AG09309 (cell line): ENCODE results near the gene ZYX.
"Not testable (repeated sequence)": the region's sequence is repeated elsewhere in the genome, so short reads cannot be mapped to it uniquely, and the experiment has no call there.

Experiments
- DNase-seq: peaks from one replicate; pipeline ENCODE4 v3.0.0-alpha.2; 2010; ENCODE audit warnings: low read depth
- H3K4me3 ChIP-seq: 2 replicates; pipeline ENCODE4 v1.5.1; 2011; ENCODE audit warnings: mild to moderate bottlenecking, low read depth, low read length, moderate library complexity; ENCODE audit not compliant: control insufficient read depth
- CTCF ChIP-seq: IDR thresholded peaks from 2 replicates; pipeline ENCODE4 v1.5.1; 2011; ENCODE audit warnings: mild to moderate bottlenecking, low read depth, low read length, inconsistent platforms; ENCODE audit not compliant: insufficient read depth, control insufficient read depth; ENCODE audit errors: missing control alignments

The ZYX gene

GRCh38 chr7:143419880-143420279 lies 38.7 kb downstream of the ZYX start:
- H3K4me3 ChIP-seq: no peak overlapping the region
- DNase-seq: no peak
- no peak for TF ChIP-seq CTCF

- H3K4me3 ChIP-seq, DNase-seq: not testable (repeated sequence)
Observed at GRCh38 chr7:143420624-143421023, 39.5 kb downstream of the ZYX start.

- no peak for TF ChIP-seq CTCF
- H3K4me3 ChIP-seq: no peak overlapping the region
- DNase-seq: no peak
Observed at GRCh38 chr7:143422033-143422432, 40.9 kb downstream of the ZYX start.

- not testable (repeated sequence) for H3K4me3 ChIP-seq
Observed at GRCh38 chr7:143424476-143424875, 43.3 kb downstream of the ZYX start.

GRCh38 chr7:143426479-143427142 lies 45.5 kb downstream of the ZYX start:
- H3K4me3 ChIP-seq: no peak overlapping the region
- no peak for TF ChIP-seq CTCF
- DNase-seq: no peak

More at GRCh38 chr7:143424476-143424875, 43.3 kb downstream of the ZYX start:
- not testable (repeated sequence) for DNase-seq

GRCh38 chr7:143429770-143430698 lies 48.9 kb downstream of the ZYX start:
- no peak overlapping the region for H3K4me3 ChIP-seq
- no peak for DNase-seq
- no peak for TF ChIP-seq CTCF

- TF ChIP-seq CTCF: no peak
Observed at GRCh38 chr7:143431109-143431508, 50.0 kb downstream of the ZYX start.

More at GRCh38 chr7:143431109-143431508, 50.0 kb downstream of the ZYX start:
- no peak for DNase-seq
- H3K4me3 ChIP-seq: no peak overlapping the region
